DMS114 treated with DMSO at 0.1 percent for 48 hours (cell line): ENCODE measurements around the gene CDCA5.
A peak's percentile ranks its signal among the peaks of the same experiment; 100 is the strongest.

Experiments
- DNase-seq: peaks from one replicate; lab custom pipeline; 2025; ENCODE audit not compliant: unreplicated experiment; lab: John Stamatoyannopoulos, UW

CDCA5 gene, protein sequence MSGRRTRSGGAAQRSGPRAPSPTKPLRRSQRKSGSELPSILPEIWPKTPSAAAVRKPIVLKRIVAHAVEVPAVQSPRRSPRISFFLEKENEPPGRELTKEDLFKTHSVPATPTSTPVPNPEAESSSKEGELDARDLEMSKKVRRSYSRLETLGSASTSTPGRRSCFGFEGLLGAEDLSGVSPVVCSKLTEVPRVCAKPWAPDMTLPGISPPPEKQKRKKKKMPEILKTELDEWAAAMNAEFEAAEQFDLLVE

DNA sequence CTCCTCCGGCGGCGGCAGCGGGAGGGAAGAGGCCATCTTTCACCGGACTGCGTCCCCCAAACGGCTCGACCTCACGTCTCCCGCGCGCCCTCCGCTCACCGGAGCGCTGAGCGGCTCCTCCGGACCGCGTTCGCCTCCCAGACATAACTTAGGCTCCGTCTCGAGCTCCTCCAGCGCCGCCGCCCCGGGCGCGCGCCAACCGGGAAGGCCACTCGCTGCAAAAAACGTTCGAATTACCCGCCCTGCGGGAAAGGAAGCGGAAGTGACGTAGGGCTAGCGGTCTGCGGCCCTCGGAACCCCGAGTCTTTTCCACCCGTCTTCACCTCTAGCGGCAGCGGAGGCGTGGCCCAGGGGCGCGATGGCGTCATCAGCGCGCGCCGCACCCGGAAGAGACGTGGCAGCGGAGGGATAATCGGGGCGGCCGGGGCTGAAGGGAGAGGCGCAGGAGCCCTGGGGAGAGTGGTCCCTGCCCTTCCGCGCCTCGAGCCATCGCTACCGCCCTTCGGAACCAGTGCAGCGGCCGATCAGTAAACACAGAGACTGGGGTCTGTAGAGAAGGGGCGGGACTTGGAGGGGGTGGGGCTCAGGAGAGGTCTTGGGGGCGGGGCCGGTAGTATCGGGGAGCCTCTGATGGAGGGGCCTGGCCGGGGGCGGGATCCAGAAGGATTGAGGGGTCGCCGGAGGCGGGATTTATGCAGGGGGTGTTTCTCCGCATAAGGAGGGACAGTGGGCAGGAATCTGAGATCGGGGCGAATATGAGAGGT, at the start of gene CDCA5, which contains the start of gene ZFPL1:
TSS of gene CDCA5 (minus strand) at position 207 of the 764 bp plus-strand sequence. CDS start at position 145, 62 bp downstream.
TSS of gene ZFPL1 (plus strand) at position 389 of the 764 bp plus-strand sequence. CDS start 477 bp downstream, outside the sequence.
- peak; percentile 92 for DNase-seq

DNA sequence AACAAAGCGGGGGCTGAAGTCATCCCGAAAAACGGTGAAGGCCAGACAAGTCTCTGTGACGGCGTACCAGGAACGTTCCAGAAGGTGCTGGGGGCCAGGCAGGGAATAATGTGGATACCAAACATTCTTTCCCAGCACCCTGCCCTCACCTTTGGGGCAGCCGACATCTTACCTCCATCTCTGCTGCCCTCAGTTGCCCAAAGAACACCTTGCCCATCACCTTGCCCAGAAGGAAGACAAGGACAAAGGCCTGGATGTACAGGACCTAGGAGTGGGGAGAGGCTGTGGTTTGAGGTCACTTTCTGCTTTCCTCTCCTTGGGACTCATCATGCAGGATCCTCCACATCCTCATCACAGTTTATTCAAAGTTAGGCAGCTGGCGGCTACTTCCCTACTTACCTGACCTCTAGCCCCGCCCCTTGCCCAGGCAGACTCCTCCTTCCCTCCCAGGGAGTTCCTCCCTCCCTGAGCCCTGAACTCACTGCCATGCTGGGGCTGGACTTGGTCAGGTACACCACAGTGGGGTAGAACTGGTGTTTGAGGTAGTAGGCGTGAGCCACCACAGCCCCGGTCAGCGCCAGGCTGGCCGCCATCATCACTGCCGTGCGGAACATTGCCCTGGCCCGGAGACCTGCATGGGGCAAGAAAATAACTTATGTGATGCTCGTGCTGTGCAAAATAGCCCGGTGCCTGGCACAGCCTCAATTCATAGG, 49.3 kb upstream of the CDCA5 start:
- no peak for DNase-seq

DNA sequence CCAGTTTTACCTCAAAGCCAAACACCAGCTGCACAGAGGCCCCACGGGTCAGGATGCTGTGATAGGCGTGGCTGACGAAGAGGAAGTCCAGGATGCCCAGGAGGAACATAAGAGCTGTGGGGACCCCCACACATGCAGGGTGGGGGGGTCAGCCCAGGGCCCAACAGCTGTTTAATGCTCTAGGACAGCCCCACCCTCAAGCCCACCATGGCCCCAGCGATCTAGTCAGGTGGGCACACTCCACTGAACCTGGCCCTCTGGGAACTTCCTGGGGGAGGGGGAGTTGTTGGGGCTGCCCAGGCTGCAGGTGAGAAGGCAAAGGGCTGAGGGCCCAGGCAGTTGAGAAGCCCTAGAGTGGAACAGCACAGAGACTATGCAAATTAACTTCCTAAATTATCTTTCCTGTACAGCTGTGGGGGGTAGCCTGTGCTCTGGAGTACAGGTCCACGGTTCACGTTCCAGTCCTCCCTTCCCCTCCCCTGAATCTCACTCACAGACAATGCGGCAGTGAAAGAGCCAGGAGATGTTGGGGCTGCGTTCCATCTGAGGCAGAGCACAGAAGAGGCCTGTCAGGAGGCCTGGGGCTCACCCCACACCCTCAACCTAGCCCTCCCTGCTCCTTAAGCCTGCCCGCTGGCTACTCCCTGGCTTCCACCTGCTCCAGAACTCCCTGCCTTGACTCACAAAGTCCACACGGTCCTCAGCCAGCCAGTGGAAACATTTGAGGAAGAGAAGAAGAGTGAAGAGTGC, 48.6 kb upstream of the CDCA5 start:
- DNase-seq, result no peak

DNA sequence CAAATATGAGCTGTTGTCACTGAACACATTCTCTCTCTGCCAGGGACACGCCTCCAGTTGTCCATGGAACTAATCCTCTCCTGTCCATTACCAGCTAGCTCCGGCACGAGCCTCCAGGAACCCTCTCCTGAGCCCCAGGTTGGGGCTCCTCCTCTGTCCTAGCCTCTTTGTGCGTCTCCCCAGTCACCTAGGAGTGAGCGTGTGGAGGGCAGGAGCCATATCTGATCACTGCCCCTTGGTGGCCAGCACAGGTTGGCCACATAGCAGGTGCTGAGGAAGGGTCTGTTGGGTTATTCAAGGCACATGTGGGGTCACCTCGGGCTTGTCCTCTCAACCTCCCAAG, 48.0 kb upstream of the CDCA5 start:
- no peak for DNase-seq

DNA sequence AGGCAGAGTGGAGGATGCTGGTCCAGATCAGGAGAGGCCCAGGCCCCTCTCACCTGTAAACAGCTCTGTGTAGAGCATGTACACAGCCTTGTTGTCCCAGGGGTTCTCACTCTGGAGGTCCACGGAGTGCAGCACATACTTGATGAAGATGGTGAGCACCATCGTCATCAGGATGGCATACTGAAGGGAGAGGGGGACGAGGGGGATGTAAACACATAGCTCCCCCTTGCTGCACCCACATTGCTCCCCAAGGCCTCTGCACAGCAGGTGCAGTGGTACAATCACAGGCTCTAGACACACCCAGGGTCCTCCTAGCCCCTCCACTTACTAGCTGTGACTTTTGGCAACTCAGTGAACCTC, 47.6 kb upstream of the CDCA5 start:
- DNase-seq, result no peak

DNA sequence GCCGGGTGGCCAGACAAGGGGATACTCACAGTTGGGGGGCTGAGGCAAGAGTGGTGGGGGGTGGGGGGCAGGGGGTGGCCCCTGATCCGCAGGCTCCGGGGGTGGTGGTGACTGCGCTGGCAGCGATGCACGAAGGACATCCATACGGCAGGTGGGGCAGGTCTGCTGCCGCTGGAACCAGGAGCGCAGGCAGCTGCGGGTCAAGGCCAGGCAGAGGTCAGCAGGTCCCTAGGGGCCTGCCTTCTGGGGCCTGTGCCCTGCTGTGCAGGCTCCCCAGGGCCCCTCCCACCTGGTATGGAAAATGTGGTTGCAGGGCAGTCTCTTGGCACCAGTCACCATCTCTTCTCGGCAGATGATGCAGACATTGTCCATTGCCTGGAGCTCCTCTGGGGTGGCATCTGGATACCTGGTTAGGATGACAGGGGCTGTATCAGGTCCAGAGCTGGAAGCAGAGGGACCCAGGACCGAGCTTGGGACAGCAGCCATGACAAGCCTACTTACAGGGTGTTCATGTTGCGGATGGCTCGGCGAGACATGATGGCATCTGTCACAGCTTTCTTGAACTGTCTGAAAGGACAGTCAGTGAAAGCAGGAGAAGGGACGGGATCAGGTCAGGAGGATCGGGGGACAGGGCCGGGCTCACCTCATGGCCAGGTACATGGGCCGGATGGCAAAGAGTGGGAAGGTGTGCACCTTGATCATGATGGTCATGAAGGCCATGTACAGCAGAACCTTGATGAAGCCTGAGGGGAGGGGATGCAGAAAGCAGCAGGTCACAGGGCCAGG, 47.0 kb upstream of the CDCA5 start:
- no peak for DNase-seq

DNA sequence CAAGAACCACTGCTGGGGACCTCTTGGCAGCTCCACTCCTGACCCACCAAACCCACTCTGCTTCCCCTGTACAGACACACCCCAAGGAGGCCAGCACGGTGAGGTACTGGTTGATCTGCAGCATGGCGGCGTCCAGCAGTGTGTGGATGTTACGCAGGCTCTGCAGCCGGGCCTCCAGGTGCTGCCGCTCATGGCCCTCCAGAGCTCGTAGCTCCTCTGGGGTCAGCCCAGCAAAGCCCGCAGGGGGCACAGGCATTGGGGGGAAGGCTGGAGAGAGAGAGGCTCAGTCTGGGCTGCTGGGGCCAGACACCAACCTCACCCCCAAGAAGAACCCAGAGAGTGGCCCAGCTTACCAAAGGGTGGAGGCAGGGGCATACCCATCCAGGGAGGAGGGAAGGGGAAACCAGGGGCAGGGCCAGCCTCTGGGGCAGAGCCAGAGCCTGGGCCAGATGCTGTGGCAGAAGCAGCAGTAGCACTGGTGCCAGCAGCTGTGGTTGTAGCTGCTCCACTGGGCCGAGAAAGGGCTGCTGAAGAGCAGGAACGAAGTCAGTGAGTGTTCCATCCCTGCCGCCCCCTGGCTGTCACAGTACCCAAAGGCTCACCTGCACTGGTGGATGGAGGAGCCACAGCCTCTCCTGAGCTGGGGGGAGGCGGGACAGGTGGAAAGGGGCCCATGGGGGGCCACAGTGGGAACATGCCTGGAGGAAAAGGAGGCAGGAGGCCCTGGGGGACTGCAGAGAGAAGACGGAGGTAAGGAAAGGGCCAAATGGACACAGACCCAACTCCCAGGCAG, 46.0 kb upstream of the CDCA5 start:
- no peak for DNase-seq

DNA sequence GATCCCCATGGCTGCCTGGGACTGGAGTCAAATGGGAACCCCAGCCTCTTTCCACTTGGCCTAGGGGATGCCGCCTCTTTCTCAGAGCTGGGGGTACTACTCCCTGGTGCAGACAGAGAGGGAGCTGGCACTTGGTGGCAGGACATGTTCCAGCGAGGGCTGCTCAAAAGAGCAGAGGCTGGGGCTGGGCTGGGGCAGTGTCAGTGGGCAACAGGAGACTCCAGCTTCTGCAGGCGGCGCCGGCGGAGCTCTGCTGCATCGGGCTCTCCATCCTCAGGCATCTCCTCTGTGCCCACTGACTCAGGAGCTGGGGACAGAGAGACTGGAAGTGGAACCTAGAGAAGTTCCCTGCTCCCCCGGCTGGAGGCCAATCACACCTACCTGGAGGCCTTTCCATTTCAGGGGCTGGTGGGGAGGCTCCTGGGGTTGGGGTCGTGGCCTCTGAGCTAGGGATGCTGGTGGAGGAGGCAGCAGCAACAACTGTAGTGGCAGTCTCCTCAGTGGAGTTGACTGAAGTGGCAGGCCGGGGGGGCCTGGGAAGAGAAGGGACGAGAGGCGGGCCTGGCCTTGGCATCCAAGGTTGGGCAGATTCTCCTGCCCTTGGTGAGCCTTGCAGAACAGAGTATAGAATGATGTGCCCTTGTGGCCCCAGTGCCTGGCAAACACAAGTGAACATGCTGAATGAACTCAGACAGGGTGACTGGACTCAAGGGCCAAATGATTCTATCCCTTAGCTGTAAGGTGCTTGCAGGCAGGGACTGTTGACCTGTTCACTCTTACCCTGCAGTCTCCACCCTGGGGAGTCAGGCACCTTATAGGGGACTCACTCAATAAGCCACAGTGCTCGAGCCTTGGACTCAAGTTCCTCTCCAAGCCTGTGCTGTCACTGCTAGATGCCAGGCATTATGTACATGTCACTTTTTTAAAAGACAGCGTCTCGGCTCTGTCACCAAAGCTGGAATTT, 44.6 kb upstream of the CDCA5 start:
- no peak for DNase-seq

DNA sequence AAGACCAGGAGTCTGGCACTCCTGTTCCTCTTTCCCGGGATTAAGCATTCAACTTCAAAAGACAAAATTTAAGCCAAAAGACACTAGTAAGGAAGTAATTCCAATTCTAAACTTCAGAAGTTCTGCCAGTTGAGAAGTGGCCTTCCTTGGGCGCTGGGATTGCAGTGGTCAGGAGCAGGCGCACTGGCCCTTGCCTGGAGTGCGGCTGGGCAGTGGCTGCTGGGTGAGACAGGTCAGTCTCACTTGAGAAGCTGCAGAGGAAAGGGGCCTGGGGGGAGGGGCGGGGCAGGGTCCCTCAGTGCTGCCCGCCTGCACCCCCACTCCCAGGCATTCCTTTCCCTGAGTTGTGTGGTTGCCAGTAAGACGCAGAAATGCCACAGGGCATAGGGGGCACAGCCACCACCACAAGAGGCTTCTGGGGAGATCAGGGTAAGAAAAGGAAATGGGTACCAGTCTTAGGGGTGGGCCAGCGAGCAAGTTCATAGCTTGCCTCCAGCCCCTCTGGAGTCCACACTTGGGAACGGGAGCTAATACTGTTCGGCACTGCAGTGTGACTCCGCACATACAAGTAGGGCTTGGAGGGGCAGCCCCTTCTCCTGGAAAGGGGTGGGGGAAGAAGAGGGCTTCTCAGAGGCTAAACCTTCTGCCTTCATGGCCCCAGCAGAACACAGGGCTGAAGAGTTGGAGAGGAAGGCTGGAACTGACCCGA, 43.8 kb upstream of the CDCA5 start:
- no peak for DNase-seq

DNA sequence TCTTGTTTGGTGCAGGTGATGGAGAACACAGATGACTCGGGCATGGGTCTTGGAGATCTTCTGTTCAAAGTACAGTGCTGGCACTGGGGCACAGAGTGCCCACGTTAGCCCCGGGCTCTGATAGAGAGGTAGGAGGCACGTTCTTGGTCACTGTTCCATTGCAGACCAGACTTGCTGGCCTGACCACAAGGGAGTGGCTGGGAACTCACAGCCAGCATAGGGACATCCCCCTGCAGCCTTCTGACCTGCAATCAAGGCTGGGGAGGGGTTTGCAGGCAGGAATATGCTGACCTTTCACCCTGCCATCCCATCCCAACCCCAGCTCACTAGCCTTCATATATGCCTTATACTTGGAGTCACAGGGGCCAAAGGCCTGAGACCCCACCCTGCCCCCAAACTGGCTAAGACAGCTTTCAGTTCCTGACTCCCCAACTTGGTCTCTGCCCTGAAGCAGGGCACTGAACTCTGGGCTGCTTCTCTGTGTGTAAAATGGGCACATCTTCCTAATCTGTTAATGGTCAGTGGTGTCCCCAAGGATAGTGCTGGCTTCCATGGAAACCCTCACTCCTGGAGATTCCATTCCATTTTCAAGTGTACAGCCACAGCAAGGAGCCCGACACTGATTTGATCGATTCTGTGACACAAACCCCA, 42.9 kb upstream of the CDCA5 start:
- DNase-seq, result no peak

DNA sequence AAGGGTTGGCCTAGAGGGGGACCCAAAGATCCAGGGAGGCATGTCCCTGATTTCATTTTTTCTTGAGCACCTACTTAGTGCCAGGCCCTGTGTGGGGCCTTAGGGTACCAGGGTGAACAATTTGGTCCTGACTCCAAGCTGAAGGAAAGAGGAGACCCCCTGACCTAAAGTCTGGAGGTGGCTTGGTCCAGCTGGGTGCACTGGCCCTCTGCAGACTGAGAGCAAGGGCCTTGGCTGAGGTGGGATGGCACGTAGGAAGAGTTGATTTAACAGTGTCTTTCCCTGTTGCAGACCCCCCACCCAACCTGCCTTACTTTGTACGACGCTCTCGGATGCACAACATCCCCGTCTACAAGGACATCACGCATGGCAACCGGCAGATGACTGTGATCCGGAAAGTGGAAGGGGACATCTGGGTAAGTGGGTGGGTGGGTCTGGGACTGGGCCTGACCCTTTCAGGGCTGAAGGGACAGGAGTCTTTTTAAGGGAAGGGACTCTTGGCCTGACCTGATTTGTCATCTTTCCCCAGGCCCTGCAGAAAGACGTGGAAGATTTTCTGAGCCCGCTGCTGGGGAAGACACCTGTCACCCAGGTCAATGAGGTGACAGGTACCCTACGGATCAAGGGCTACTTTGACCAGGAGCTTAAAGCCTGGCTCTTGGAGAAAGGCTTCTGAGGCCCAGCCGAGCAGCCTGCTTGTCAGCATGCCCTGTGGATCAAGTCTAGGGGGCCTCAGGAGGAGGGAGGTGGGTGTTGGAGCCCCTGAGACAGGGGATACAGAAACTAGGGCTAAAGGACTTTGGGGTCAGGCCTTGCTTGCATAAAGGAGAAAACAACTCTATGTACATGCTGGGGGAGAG, 41.6 kb upstream of the CDCA5 start:
- no peak for DNase-seq

DNA sequence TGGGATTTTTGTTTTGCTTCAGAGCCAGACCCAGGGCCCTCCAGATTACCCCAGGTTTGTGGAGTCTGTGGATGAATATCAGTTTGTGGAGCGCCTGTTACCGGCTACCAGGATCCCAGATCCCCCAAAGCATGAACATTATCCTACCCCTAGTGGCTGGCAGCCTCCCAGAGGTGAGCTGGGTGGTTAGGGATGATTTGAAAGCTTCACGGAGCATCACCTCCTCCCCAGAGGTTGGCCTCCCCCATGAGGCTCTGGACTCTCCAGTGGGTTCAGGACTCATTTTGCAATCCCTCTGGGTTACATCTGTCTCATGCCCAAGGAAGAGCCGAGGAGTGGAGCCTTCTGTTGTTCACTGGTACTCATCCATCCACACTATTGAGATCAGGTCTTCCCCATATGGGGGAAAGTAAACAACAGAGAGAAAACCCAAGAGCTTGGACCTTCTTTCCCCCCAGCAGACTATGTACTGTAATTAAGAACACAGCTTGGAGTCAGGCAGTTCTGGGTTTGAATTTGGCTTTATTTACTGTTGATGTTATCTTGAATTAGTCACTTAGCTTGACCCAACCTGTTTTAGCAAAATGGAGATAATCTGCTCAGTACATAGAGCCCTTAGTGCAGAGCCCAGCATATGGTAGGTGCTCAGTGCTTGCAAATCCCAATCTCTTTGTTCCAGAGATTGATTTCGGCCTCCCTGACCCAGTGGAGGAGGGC, 40.8 kb upstream of the CDCA5 start:
- DNase-seq, result no peak

DNA sequence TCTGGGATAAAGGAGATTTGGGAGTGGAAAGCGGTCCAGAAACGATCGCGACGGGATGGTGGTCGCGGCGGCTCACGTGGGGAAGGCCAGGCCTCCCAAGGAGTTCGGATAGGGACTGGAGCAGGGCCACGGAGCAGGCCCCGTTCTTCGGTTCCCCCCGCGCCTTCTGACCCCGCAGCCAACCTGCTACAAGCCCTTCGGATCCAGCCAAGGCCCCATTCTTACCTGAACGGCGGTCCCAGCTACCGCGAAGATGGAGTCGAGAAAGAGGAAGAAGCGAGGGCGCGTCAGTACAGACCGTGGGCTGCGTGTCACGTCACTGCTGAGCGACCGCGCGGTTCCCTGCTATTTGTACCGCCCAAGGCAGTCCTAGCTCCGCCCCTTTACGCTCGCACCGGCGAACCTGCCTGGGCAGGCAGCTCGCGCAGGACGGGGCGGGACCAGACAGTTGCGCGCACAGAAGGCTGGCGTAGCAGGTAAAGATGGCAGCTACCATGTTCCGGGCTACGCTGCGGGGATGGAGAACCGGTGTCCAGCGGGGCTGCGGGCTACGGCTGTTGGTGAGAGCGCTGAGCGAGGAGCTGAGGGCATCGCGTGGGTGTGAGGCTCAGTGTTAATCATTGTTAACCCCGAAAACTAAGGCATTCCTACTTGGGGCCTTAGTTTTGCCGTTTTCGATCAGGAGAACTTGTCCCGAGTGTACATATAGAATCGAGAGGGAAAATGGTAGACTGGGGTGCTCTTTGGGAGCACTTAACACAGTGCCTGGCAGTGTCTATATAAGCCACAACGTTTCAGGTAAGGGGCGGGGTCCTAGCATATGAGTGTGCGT, 38.2 kb upstream of the CDCA5 start, which contains the start of the genes FAU and MRPL49:
TSS of gene FAU (minus strand) at position 270 of the 832 bp plus-strand sequence. CDS start 321 bp downstream, outside the sequence.
TSS of gene MRPL49 (plus strand) at position 457 of the 832 bp plus-strand sequence. CDS start at position 483, 26 bp downstream.
- DNase-seq, result peak; percentile 97

DNA sequence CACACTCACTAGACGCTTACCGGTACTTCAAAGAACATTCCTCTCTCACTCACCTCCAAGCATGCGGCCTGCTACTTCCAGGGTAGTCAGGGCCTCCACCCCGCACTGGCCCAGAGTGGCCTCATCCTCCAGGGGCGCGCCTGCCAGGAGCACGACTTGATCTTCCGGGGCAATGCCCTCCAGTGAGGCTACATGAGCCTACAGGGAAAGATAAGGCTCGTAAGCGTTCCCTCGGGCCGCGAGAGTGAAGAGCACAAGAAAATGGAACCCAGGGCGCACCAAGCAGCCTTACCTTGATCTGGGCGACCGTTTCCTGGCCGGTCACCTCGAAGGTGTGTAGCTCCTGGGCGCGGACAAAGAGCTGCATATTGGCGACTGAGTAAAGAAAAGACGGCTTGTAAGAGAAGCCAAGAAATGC, 37.6 kb upstream of the CDCA5 start:
- DNase-seq, result no peak

DNA sequence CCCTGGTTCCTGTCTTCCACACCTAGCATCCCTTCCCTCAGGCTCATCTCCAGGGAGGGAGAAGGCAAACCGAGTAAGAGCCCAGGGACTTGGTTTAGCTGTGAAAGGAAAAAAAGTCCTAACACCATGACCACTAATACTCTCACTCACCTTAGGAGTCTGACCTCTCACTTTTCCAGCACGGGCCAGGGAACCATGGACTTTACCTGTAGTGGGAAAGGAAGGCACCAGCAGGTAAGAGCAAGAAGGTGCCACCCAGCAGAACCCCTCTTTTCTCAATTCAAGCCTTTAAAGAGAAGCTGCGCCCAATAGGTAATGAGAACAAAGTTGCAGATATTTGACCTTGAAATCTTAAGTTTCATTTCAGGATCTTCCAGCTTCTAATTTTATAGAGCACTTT, 37.0 kb upstream of the CDCA5 start:
- no peak for DNase-seq
